Cortex of kidney (tissue), 1 donor: Measurements from ENCODE around the gene PPEF2.

Source experiments
- DNase-seq: peaks from one replicate; lab custom pipeline; 2025; lab: John Stamatoyannopoulos, UW

Gene PPEF2

DNA sequence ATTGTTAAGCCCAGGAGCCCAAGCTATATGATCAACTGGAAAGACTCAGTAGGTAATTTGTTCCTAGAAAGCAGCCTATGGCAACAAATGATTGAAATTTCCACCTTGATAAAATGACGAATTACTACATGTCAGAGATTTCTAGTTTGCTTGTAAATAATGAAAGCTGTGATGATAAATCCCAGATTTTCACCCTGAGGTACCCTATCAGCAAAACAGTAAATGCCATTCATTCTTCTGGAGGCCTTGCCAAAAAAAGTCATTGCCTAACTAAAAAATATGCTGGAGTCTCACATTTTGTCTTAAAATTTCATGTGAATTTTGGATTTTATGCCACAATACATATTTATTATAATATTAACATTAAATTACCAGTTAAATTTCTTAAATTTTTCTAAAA, 71.3 kb downstream of the PPEF2 start:
- no peak for DNase-seq

DNA sequence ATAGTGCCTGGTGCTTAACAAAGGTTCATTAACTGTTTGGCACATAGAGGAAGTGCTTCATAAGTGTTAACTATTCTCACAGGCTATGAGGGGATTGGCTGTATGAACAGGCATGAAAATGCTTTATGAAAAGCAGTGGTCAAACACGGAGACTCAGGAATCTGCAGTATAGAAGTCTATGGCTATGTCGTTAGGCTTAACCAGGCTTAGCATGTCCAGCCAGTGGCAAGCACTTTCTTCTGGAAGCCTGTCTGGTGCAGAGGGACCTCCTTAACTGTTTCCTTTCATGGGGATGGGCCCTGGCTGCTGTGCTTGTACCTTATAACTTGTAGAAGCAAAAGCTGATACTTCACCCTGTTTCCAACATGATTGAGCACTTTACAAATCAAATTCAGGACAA, 78.4 kb downstream of the PPEF2 start:
- DNase-seq: no peak

DNA sequence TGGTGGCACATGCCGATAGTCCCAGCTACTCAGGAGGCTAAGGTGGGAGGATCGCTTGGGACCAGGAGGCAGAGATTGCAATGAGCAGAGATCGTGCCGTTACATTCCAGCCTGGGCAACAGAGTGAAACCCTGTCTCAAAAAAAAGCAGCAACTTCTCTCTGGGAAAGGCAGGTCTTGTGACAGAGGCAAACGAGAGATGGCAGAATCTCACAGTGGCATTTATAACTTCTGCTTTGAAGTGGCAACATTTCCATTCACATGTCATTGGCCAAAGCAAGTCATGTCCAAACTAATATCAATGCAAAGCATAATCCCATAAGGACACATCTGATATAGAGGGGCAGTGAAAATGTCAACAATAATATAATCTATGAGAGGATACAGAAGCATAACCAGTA, 79.8 kb downstream of the PPEF2 start:
- DNase-seq: no peak

- DNase-seq: no peak
Measured at GRCh38 chr4:75821966-75822365, 80.3 kb downstream of the PPEF2 start.

- DNase-seq: no peak
Measured at GRCh38 chr4:75821216-75821615, 81.0 kb downstream of the PPEF2 start.

GRCh38 chr4:75820676-75821075, 81.6 kb downstream of the PPEF2 start:
- no peak for DNase-seq

- DNase-seq: no peak
Measured at GRCh38 chr4:75820197-75820596, 82.1 kb downstream of the PPEF2 start.

DNA sequence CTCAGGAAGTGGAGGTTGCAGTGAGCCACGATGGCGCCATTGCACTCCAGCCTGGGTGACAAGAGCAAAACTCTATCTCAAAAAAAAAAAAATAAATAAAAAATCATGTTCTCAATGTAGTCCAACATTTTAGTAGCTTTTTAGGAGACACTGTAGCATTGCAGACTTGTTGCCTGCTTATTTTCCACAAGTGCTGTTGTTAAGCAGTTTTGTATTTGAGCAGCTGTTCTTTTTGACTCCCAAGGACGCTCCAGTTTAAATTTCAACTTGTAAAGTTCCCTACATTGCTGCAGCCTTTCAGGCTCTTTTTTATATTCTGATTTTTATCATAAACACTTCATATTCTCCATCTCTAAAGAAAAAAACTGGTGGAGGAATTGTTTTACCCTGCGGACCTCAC, 83.1 kb downstream of the PPEF2 start:
- DNase-seq: no peak

GRCh38 chr4:75817901-75818300, 84.4 kb downstream of the PPEF2 start:
- DNase-seq: no peak
